HG03097 (cell line): ENCODE results near the gene RPS18.
"Not testable (repeated sequence)": the region's sequence is repeated elsewhere in the genome, so short reads cannot be mapped to it uniquely, and the experiment has no call there.

Experiments used
- ATAC-seq: cut with Tn5 transposase; IDR thresholded peaks from one replicate; pipeline ENCODE4 v1.9.1; 2021; ENCODE audit not compliant: unreplicated experiment, low FRiP score

Gene RPS18

DNA sequence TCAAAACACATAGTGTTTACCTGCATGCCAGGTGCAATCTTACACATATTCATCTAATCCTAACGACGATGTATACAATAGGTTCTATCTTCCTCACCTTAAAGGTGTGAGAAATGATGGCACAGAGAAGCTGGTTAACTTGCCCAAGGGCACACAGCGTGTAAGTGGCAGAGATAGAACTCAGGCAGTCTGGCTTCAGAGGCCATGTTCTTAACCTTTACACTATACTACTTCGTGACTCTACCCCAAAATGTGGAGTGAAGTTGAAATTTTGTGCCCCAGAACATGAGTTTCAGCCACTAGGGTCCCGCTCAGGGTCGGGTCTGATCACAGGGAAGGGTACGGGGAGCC lies 783 bp upstream of the RPS18 start:
- ATAC-seq = peak; percentile 3

DNA sequence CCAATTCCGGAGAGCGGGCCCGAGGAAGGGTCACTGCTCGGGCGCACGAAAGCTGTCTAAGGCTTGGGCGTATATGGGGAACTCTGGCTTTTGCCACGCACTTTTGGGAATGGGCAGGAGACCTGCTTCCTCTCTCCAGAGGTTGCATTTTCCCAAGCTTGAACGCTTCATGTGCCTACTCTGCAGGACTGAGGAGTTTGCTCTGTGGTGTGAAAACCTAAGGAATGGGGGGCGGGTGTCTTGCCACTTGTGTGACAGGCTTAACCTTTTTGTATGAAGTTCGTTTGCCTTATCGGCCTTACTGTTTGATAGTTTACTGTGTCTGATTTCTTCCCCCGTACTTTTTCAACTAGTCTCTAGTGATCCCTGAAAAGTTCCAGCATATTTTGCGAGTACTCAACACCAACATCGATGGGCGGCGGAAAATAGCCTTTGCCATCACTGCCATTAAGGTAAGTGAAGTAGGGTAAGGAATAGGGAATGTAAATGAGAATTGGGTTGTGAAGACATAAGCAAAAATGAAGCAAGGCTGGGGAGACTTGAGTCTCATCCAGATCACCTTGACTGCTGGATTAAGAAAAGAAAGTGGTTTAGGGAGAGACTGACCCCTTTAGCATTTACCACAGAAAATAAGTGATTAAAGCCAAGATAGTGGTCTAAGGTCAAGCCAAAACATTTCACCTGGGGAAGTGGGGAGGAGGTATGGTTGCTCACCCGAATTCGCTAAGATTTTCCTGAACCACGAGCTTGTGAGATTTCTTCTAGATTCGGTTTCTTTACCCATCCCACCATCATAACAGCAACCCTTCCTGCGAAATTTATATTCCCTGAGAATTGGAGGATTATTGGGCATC lies 627 bp downstream of the RPS18 start:
- ATAC-seq = no peak

DNA sequence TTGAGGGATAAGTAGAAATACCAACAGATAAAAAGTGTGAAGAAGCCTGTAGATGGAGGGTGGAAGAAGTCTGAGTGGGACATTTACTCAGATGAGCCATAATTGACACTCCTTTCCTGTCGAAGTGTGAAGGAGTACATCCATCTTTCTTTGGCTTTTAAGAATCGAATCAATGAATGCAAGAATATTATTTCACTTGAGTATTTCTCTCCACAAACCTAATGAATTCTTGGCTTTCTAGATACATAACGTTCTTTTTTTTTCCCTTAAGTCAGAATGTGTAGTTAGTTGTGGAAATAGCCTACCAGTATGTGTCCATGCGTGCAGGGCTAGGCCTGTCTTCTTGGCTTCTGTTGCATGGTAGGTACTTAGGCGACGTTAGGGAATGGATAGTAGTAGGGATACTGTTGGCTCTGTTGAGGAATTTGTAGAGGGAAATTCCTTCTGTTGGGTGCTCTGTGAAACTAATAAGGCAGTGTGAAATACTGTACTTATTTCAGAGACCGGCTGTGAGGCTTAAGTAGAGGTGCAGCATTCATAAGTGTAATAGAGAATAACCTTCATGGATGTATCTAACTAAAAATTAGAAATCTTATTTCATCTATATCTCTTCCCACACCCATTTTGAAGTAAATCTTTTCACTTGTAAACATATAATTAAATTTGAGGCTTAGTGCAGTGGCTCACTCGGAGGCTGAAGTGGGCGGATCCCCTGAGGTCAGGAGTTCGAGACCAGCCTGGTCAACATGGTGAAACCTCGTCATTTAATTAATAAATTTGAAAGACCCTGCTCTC lies 1.5 kb downstream of the RPS18 start:
- no peak for ATAC-seq

DNA sequence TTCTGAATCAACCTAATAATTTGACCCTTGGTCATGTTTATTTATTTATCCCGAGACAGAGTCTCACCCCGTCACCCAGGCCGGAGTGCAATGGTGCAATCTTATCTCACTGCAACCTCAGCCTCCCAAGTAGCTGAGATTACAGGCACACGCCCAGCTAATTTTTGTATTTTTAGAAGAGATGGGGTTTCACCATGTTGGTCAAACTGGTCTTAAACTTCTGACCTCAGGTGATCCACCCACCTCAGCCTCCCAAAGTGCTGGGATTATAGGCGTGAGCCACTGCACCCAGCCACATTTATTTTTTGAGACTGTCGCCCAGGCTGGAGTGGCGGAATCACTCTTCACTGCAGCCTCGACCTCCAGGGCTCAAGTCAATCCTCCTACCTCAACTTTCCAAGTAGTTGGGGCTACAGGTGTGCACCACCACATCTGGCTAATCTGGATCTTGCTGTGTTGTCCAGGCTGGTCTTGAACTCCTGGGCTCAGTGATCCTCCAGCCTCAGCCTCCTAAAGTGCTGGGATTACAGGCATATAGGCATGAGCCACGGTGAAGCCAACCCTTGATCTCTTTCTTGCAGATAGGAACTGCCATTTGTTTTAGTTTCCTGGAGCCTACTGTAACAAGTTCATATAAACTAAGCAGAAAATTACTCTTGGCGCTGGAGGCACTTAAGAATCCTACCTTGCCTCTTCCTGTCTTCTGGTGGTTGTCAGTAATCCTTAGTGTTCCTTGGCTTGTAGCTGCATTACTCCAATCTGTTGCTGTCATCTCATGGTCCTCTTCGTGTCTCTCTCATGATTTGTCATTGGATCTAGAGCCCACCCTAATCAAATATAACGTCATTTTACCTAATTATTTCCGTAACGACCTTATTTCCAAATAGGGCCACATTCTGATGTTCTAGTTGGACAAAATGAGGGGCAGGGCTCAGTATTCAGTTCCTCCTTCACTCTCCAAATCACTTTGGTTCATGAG lies 2.3 kb downstream of the RPS18 start:
- ATAC-seq = no peak

DNA sequence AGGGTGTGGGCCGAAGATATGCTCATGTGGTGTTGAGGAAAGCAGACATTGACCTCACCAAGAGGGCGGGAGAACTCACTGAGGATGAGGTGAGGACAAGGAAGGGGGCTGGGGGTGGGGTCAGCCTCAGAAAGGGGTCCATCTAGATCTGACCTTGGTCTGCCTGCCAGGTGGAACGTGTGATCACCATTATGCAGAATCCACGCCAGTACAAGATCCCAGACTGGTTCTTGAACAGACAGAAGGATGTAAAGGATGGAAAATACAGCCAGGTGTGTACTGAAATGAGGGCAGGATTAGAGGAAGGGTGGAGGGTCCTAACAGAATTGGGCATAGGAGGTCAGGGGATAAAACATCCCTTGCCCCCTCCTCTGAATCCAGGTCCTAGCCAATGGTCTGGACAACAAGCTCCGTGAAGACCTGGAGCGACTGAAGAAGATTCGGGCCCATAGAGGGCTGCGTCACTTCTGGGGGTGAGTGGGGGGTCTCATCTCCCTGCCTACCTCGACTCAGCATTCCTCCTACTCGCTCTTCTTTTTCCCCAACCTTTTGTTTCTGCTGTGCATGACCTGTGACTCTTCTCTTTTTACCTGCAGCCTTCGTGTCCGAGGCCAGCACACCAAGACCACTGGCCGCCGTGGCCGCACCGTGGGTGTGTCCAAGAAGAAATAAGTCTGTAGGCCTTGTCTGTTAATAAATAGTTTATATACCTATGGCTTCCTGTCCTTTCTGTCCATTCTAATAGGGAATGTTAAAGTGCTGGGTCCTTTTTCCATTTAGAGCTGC lies 4.1 kb downstream of the RPS18 start:
- not testable (repeated sequence) for ATAC-seq

DNA sequence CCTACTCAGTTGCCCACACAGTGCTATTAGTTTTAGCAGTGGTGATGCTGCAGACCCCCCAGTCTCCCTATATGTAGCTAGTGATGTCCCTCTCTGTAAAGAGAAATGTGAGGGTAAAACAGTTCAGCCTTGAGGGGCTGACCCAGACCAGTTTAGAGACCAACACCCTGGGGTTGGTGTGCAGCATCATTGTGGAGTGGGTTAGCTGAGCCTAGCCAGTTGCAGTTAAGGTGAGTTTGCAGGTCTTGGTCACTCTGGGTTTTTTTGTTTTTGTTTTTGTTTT lies 4.6 kb downstream of the RPS18 start:
- no peak for ATAC-seq

DNA sequence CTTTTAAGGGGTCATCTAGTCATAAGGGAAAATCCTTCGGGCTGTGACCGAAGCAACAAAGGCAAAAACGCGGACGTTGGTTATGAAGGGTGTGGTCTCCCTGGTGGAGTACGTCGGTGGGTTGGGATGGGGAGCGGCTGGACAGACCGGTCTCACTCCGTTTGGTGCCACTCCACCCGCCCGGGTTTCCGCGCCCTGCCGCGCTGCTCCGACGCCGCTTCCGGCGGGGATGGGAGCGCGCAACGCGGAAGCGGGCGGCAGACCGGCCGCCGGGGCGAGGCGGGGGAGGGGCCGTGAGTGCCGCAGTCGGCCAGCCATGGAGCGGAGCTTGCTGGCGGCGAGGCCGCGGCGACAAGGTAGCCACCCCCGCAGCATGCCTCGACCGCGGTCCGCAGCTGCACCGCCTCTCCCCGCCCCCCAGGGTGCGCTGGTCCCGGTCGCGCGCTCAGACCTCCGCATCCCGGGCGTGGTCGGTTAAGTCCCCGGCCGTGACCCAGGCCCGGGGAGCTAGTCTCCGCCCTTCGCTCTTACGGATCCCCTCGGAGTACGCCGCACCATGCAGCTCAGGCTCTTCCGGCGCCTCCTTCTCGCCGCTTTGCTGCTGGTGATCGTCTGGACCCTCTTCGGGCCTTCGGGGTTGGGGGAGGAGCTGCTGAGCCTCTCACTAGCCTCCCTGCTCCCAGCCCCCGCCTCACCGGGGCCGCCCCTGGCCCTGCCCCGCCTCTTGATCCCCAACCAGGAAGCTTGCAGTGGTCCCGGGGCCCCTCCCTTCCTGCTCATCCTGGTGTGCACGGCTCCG lies 5.2 kb downstream of the RPS18 start, which contains the start of gene B3GALT4:
Gene B3GALT4 (plus strand): TSS at position 260 of the 799 bp plus-strand sequence. CDS start 297 bp downstream, at position 557.
- ATAC-seq = peak; percentile 39

DNA sequence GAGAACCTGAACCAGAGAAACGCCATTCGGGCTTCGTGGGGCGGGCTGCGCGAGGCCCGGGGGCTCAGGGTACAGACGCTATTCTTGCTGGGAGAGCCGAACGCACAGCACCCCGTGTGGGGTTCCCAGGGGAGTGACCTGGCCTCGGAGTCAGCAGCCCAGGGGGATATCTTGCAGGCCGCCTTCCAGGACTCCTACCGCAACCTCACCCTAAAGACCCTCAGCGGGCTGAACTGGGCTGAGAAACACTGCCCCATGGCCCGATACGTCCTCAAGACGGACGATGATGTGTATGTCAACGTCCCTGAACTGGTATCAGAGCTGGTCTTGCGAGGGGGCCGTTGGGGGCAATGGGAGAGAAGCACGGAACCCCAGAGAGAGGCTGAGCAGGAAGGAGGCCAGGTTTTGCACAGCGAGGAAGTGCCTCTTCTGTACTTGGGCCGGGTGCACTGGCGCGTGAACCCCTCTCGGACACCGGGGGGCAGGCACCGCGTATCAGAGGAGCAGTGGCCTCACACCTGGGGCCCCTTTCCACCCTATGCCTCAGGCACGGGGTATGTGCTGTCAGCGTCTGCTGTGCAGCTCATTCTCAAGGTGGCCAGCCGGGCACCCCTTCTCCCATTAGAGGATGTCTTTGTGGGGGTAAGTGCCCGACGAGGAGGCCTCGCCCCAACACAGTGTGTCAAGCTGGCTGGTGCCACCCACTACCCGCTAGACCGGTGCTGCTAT lies 6.0 kb downstream of the RPS18 start:
- no peak for ATAC-seq

DNA sequence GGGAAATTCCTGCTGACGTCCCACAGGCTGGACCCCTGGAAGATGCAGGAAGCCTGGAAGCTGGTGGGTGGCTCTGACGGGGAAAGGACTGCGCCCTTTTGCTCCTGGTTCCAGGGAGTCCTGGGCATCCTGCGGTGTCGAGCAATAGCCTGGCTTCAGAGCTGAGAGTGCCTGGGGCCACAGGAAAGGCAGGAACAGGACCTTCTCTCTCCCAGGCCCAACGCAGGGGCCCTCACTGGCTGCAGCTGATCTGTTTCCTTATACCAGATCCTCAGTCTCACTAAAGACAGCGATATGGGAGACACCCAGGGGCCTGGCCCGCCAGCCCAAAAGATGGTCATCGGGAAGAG lies 6.5 kb downstream of the RPS18 start:
- no peak for ATAC-seq

DNA sequence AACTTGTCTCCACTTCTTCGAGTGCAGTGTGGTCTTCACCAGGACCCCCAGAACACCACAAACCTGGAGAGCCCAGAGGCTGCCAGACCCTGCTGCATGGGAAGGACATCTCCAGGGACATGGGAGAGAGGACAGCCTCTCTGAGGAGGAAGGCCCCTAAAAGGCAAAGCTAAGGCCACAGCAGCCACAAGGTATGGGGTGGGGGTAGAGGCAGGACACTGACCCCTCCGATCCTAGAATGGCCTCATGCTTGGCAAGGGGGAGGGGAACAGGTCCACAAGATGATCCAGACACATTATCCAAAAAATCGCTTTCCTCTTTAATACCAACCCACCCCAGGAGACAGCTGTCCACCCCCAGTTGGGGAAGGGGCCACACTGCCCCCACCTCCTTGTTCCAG lies 6.9 kb downstream of the RPS18 start:
- no peak for ATAC-seq

DNA sequence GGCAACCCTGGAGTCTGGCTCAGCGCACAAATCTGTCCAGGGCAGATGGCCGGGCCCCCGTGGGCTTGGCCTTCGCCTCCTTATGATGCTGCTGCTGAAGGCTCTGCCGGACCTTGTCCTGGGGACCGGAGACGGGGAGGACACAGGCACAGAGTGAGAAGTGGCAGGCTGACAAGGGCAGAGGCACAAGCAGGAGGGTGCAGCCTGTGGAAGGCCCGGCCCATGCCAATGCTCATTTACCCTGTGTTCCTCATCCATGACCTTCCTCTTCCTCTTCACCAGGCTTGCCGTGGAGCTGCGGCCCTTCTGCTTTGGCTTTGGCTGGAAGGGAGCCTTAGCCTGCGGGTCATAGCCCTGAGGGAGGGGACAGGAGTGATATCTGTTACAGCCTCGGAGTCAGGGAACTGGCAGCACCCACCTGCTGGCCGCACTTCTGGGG lies 7.4 kb downstream of the RPS18 start:
- no peak for ATAC-seq

DNA sequence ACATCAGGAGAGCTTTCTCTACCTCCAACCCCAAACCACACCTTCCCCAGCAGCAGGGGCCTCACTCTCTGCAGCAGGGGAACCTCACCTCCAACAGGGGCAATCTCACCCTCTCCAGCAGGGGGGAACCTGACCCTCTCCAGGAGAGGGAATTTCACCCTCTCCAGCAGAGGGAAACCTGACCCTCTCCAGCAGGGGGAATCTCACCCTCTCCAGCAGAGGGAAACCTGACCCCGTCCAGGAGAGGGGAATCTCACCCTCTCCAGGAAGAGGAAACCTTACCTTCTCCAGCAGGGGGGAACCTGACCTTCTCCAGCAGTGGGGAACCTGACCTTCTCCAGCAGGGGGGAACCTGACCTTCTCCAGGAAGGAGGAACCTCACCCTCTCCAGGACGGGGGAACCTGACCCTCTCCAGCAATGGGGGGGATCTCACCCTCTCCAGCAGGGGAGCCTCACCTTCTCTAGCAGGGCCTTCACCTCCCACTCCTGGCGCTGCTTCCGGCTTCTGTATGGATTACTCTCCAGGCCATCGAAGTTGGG lies 8.2 kb downstream of the RPS18 start:
- ATAC-seq = no peak

DNA sequence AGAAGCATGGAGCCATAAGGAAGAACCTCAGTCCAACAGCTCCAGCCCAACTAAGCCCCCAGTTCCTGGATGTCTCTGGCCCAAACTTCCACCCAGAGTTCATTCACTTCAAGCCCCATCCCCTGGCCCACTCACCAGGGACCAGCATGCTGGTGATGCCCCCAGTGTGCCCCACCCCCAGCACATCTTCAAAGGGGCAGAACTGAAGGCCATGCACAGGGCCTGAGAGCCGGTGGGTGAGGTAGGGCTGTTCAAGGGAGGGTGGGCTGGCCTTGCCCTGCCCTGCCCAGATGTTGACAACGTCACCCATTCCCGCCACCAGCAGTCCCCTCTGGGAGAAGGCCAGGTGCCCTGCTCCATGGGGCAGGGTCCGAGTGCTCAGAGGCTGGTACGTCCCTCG lies 8.7 kb downstream of the RPS18 start:
- no peak for ATAC-seq

DNA sequence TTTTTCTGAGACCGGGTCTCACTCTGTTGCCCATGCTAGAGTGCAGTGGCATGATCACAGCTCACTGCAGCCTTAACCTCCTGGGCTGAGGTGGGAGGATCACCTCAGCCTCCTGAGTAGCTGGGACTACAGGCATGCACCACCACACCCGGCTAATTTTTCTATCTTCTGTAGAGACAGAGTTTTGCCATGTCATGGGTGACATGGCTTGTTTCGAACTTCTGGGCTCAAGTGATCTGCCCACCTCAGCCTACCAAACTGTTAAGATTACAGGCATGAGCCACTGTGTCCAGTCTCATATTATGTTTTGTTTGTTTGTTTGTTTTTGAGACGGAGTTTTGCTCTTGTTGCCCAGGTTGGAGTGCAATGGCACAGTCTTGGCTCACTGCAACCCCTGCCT lies 13.3 kb downstream of the RPS18 start:
- not testable (repeated sequence) for ATAC-seq

DNA sequence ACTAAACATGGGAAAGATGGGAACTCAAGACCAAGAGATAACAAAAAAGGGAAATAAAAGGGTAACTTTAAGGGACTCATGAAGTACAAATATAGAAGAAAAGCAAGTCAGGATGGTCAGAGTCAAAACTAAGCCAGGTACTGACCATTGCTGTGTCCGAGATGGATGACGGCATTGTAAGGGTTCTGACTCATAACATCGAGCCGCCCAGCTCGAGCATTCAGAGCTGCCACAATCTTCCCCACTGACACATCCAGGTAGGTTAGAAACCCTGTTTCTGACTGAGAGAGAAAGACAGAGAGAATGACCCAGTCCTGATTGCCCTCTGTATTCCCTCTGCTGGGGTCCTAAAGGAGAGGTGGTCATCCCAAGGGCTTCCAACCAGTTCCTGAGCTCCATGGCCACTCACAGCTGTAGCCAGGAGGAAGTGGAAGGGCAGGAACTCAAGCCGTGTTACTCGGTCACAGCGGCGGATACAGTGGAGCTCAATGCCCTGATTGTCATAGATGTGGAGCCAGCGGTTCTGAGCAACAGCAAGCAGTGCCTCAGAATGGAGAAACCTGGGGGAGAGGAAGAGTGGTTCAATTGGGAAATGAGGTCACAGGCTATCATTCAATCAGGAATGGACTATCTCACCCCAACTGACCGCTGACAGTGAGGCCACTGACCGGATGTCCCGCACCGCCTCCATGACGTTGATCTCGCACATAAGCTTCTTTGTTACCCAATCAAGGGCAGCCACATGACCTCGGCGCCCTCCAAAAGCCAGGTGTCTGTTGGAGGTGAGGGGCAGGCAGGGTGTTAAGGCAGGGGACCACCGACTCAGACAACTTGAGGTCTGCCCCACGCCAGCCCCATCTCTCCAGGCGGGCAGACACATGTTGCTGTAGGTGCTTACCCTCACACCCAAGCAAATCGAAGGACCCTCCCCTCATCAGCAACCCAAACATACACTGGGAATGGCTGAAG lies 15.4 kb downstream of the RPS18 start:
- ATAC-seq = no peak

DNA sequence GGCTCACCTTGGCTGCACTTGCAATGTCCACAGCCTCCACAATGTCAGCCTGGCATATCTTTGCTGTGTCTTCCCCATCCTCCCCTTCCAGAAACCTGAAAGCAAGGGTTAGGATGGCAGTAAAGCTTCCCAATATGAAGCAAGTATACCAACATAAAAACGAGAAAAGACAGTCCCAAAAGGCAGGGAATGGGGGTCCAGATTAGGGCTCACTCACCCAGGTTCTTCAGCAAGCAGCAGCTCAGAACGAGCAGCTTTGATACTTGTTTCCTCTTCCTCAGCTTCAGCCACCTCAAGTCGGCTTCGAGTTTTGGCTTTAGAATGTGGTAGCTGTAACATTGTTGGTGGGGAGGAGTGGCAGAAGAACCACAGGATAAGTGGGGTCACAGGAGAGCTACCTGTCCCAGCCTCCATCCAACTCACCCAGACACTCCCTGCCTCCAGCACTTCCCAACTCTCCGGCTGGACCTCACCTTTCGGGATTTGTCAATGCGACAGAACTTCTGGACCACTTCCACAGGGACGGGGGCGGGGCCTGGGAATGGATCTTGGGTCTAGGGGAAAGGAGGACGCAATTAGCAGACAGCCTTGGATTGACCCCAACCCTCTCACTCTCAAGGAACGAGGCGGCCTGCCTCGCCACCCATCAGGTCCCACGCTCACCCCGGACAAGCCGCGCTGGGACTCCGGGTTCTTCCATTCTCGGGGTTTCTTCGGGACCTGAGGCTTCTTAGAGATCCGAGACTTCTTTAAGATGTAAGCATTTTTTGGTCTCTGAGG lies 16.5 kb downstream of the RPS18 start:
- ATAC-seq = no peak
